Effector CD8-positive, alpha-beta T cell (primary cell): ENCODE results near the gene WEE2.

Experiments
- DNase-seq: peaks from one replicate; lab custom pipeline; 2025; lab: John Stamatoyannopoulos, UW

The WEE2 gene

GRCh38 chr7:141691540-141691939 lies 16.6 kb upstream of the WEE2 start:
- no peak for DNase-seq

DNA sequence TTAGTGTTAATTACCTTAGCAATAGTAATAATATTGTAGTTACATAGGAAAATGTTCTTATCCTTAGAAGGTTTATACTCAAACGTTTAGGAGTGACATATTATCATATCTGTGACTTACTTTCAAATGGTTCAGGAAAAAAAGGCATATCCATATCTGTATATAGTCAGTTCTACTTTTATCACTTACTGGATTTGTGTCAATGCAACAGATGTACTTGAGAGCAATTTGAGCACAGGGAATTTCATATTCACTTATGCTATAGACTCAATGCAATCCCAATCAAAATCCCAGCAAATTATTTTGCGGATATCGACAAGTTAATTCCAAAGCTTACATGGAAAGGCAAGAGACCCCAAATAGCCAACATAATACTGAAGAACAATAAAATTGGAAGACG lies 16.2 kb upstream of the WEE2 start:
- DNase-seq = no peak

DNA sequence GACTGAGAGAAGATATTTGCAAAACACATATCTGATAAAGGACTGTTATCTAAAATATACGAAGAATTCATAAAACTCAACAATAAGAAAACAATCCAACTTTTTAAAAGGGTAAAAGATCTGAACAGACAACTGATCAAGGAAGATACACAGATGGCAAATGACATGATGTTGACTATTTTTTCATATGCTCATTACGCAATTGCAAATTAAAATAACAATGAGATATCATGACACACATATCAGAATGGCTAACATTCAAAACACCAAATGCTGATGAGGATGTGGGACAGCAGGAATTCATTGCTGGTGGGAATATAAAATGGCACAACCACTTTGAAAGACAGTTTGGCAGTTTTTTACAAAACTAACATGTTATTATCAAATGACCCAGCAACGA lies 15.1 kb upstream of the WEE2 start:
- no peak for DNase-seq

- no peak for DNase-seq
These were observed 12.3 kb upstream of the WEE2 start for GRCh38 chr7:141695803-141696289.

- DNase-seq = no peak
These were observed 11.8 kb upstream of the WEE2 start for GRCh38 chr7:141696348-141696747.

GRCh38 chr7:141697211-141697871 lies 10.8 kb upstream of the WEE2 start:
- no peak for DNase-seq

- DNase-seq = no peak
These were observed 9.7 kb upstream of the WEE2 start for GRCh38 chr7:141698247-141699015.

GRCh38 chr7:141699860-141700259 lies 8.3 kb upstream of the WEE2 start:
- no peak for DNase-seq

DNA sequence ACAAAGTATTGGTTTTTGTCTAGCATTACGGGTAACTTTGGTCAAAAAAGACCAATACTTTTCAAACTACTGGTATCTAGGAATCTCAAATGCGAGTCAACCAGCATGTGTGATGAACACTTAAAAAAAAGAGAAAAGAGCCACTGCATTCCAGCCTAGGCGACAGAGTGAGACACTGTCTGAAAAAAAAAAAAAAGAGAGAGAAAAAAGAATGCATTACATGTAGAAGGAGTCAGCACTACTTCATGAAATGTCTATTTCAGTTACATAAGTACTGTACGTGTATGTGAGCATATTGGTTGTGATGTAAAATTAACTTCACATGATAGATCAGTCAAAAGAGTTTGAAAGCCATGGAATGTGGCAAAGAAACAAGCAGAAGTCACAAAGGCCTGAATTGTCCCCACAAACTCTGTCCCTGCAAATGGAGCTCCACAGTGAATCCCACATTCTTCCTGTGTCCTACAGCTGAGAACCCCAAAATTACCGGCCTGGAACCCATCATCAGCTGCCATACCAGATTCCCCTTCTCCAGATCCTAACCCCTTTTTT lies 7.8 kb upstream of the WEE2 start:
- DNase-seq = no peak

DNA sequence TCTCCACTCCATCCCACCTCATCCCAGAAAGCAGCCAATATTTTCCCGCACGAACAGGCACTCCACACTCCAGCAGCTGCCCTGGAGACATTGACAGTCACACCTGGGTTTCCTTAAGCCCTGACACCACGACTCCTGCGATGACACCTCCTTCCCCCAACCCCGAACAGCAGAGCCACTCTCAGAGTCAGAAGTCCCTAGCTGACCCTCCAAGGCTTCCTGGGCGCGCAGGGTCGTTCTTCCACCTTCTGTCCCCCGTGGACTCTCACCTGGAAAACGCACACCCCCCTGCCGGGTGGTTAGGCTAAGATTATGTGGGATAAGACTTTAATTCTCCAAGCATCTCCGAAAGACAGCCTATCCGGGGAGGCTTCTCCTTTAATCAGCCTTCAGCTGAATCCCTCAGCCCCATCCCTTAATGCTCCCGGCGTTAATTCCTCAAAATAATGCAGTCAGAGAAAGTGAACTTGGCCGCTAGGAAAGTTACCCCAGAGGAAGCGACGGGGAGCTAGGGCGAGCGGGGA lies 7.2 kb upstream of the WEE2 start:
- DNase-seq = peak; percentile 5

- DNase-seq = peak; percentile 61
These were observed 6.6 kb upstream of the WEE2 start for GRCh38 chr7:141701489-141702046.

DNA sequence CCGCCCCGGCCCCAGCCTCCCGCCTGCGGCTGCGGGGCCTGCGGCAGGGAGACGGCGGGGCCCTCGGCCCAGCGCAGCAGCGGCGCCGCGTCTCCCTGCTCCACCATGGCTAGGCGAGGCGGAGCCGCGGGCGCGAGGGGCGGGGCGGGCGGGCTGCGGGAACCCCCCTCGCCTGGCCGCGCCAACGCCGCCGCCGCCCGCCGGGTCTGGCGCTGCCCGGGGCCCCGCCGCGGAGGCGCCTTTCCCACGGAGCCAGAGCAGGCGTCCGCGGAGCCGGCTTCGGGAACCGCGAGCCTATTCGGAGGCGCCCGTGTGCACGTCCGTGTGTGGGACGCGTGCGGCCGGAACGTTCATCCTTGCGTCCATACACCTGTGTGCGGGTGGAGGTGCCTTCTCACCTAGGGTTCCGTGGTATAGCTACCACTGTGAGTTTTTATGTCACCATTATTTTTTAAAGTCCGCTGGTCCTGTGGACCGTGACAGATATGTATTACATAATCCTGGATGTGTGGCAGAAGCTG lies 6.0 kb upstream of the WEE2 start, which contains the start of gene DENND11:
DENND11 (minus strand) TSS at position 120 of the 521 bp plus-strand sequence; CDS start at position 107, 13 bp downstream.
- DNase-seq = peak; percentile 37

GRCh38 chr7:141702892-141703291 lies 5.3 kb upstream of the WEE2 start:
- no peak for DNase-seq

DNA sequence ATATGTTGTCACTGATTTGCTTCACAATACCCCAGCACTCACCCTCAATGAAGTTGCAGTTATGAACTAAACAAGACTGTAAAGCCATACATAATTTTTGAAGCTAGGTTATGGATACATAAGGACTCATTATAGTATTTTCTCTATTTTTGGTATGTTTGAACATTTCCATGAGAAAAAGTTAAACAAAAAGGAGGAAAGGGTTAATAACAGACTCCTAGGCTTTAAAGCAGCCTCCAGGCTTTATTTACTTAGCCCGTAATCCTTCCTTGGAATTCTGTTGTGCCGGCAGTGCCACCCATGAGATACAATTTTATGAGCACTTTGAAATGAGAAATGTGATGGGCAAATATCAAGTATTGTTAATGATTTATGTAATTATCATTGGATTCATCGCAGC lies 4.0 kb upstream of the WEE2 start:
- no peak for DNase-seq

DNA sequence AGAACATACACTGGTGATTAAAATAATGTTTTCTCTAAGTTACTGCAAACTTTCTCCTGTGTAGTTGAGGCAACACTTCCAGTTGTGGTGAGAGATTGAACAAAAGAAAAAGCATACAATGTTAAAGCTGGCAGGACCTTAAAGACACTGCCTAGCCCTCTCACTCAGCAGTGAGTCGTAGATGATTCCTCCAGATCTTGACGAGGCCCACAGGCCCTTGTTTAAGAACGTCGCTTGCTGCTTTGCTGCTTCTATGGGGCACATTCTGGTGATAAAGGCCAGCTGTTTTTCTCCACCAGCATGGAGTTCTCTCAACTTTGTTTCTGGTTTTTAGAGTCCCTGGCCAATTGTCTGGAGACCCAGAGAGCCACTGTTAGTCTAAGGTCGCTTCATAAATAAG lies 3.4 kb upstream of the WEE2 start:
- DNase-seq = no peak

DNA sequence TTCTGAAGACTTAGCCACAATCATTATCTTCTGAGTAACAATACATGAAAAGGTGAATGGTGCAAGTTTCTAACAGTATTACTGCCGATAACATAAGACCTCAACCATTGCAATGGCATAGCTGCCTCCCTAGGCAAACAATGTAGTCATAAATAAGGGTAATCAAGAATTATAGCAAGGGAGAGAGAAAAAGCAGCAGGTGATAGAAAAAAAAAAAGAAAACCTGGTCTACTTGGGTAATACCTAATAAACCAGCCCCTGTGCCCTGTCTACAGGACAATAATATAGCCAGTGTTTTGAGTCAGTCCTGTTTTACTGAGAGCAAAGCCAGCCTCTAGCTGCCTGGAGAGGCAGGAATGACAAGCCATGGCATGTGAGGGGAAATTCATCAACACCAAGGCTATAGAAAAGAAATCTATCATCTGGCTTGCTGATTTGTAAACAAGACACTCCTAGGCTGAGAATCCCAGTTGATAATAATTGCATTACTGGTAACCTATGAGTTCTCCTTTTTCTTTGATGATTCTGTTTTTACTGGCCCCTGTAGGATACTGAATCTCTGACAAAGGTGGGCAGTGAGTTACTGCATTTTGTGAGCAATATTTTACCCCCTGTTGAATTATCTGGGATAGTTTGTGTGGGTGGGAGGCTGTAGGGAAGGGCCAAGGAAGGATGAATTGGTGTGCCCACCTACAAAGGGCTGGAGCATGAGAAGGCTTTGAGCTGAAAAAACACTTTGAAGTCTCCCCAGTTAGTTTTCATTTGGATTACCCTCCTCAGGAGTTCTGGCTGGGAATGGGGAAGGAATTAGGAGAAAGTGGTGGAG lies 1.7 kb upstream of the WEE2 start:
- DNase-seq = no peak

GRCh38 chr7:141709318-141709717 lies 1.2 kb downstream of the WEE2 start:
- no peak for DNase-seq

- no peak for DNase-seq
These were observed 1.6 kb downstream of the WEE2 start for GRCh38 chr7:141709749-141710148.

GRCh38 chr7:141710301-141710700 lies 2.1 kb downstream of the WEE2 start:
- no peak for DNase-seq

- DNase-seq = no peak
These were observed 4.6 kb downstream of the WEE2 start for GRCh38 chr7:141712603-141713255.

- DNase-seq = no peak
These were observed 5.7 kb downstream of the WEE2 start for GRCh38 chr7:141713890-141714289.
